Gastrocnemius medialis (tissue), 4 donors: ENCODE results near the gene ABCA6. TPM values are rescaled to one million over a fixed set of nuclear protein-coding genes. Genes with fewer than 3 reads are reported as not detected.

ENCODE experiments used
- ATAC-seq, 2 donors: fragments of 150-250 bp; one replicate each; pipeline ENCODE4 v1.9.1; 2016
- DNase-seq, 2 donors: peaks; one replicate each; pipeline ENCODE4 v3.0.0-alpha.2; 2019
- H3K27ac ChIP-seq, 4 donors: fragments of 200-600 bp; sonication (generic); 1 replicate in 1 of 4; 2 replicates in 3 of 4; pipeline ENCODE4 v1.5.1; 2016 to 2018; ENCODE audit warnings: mild to moderate bottlenecking in 2 of 4, moderate library complexity in 1 of 4
- H3K27me3 ChIP-seq, 3 donors: fragments of 200-600 bp; sonication (generic) in 2 of 3; 1 replicate in 1 of 3; 2 replicates in 2 of 3; pipeline versions ENCODE4 v1.5.1 to v1.6.0; 2016 to 2019; ENCODE audit warnings: mild to moderate bottlenecking in 1 of 3, moderate library complexity in 1 of 3
- H3K36me3 ChIP-seq, 2 donors: fragments of 200-600 bp; sonication (generic) in 1 of 2; one replicate each; pipeline ENCODE4 v1.5.1; 2017 to 2018
- H3K4me1 ChIP-seq, 2 donors: fragments of 200-600 bp; sonication (generic) in 1 of 2; one replicate each; pipeline ENCODE4 v1.5.1; 2016 to 2017; ENCODE audit warnings: mild to moderate bottlenecking in 2 of 2
- H3K4me3 ChIP-seq, 4 donors: fragments of 200-600 bp; sonication (generic) in 3 of 4; 1 replicate in 1 of 4; 2 replicates in 3 of 4; pipeline ENCODE4 v1.5.1; 2016 to 2019; ENCODE audit warnings: mild to moderate bottlenecking in 2 of 4
- H3K9me3 ChIP-seq, 3 donors: fragments of 200-600 bp; sonication (generic) in 2 of 3; 1 replicate in 1 of 3; 2 replicates in 2 of 3; pipeline ENCODE4 v1.5.1; 2016 to 2019
- POLR2A ChIP-seq, 2 donors: fragments of 450-650 bp; IDR thresholded peaks; one replicate each; pipeline ENCODE4 v1.6.1; 2017; ENCODE audit warnings: antibody characterized with exemption in 2 of 2, mild to moderate bottlenecking in 2 of 2, moderate library complexity in 2 of 2
- in situ Hi-C, 4 donors: fragments of 200-750 bp; cut with MboI; loops; one replicate each; pipeline versions ENCODE4 v1.15.0 to v1.8.0; 2017; ENCODE audit warnings: low sequenced_read_pairs in 4 of 4
- intact Hi-C: fragments of 100-400 bp; cut with DNase I; formaldehyde crosslinking; loops from one replicate; pipeline ENCODE4 v1.15.1; 2023; ENCODE audit warnings: low total_unique reads
- total RNA-seq, 4 donors: library from RNA; depleted of rRNA; stranded (reverse); fragments of >200 nt; gene quantifications; one replicate each; pipeline versions ENCODE4 v1.1.0 to v1.2.3, GENCODE V29; 2016
- TF ChIP-seq, protein P1 (sequence below), 5 experiments: fragments of 450-650 bp in 3 of 5; fragments of 200-600 bp in 2 of 5; sonication (generic) in 2 of 5; IDR thresholded peaks in 4 of 5; conservative IDR thresholded peaks in 1 of 5; 1 replicate in 4 of 5; 2 replicates in 1 of 5; pipeline ENCODE4 v1.5.1; 2016 to 2019; ENCODE audit warnings: antibody characterized with exemption in 5 of 5, mild to moderate bottlenecking in 3 of 5, moderate library complexity in 3 of 5

Gene ABCA6
- total RNA-seq, 4 donors from 2014 or later: 12.8 to 82.3 (median 15.7) TPM

GRCh38 chr17:69045646-69046045 lies 96.0 kb downstream of the ABCA6 start:
- no peak for ATAC-seq
- no peaks in the 10 kb centered on the region for H3K27me3 ChIP-seq
- no peaks in the 10 kb centered on the region for H3K9me3 ChIP-seq
- H3K36me3 ChIP-seq: peaks cover 0 to 51% of the 10 kb centered on the region in 2 donors
- H3K4me3 ChIP-seq: no peak overlapping the region
- intact Hi-C loops: no loop called here
- in situ Hi-C loops: loop anchor here in 1 of 4 donors (10.0 kb wide), 1 partner anchor 251 kb away; no protein-coding TSS in a partner anchor
- TF ChIP-seq POLR2A (IDR thresholded peaks at IDR 0.05): no peak
- TF ChIP-seq, protein P1, sequence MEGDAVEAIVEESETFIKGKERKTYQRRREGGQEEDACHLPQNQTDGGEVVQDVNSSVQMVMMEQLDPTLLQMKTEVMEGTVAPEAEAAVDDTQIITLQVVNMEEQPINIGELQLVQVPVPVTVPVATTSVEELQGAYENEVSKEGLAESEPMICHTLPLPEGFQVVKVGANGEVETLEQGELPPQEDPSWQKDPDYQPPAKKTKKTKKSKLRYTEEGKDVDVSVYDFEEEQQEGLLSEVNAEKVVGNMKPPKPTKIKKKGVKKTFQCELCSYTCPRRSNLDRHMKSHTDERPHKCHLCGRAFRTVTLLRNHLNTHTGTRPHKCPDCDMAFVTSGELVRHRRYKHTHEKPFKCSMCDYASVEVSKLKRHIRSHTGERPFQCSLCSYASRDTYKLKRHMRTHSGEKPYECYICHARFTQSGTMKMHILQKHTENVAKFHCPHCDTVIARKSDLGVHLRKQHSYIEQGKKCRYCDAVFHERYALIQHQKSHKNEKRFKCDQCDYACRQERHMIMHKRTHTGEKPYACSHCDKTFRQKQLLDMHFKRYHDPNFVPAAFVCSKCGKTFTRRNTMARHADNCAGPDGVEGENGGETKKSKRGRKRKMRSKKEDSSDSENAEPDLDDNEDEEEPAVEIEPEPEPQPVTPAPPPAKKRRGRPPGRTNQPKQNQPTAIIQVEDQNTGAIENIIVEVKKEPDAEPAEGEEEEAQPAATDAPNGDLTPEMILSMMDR (IDR thresholded peaks at IDR 0.05 in 4 of 5, conservative IDR thresholded peaks at IDR 0.05 in 1 of 5): no peak
- H3K27ac ChIP-seq: no peak overlapping the region
- no peaks in the 10 kb centered on the region for H3K4me1 ChIP-seq
- DNase-seq: no peak

- Histone ChIP-seq H3K27me3 (no peaks in the 10 kb centered on the region), H3K27ac (no peak overlapping the region), H3K4me1 (no peaks in the 10 kb centered on the region), H3K9me3 (no peaks in the 10 kb centered on the region), H3K36me3 (peaks cover 0 to 41% of the 10 kb centered on the region in 2 donors), H3K4me3 (no peak overlapping the region)
- in situ Hi-C loops (loop anchor here in 1 of 4 donors (10.0 kb wide), 1 partner anchor 250 kb away; no protein-coding TSS in a partner anchor), intact Hi-C loops (no loop called here)
- no peak for ATAC-seq
- DNase-seq: no peak
- TF ChIP-seq POLR2A (IDR thresholded peaks at IDR 0.05): no peak
- TF ChIP-seq, protein P1 (IDR thresholded peaks at IDR 0.05 in 4 of 5, conservative IDR thresholded peaks at IDR 0.05 in 1 of 5): no peak
Observed at GRCh38 chr17:69044371-69044770, 97.3 kb downstream of the ABCA6 start.

DNA sequence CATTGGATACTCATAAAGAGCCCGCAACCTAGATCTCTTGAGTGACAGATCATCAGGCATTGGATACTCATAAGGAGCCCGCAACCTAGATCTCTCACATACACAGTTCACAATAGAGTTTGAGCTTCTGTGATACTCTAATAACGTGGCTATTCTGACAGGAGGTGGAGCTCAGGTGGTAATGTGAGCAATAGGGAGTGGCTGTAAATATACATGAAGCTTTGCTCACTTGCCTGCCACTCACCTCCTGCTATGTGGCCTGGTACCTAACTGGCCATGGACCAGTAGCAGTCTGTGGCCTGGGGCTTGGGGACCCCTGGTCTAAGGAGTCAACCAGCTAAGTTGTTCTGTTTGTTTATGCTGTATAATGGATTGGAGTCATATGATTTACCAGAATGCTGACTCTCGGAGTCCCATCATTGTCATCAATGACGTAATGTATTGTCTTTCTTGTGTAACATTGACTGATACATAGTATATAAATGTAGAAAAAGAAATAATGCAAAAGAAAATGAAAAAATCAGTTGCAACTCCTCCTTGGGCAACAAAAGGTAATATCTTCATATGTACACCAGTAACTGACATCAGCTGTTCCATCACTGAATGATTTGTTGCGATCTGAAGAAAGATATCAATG lies 98.5 kb downstream of the ABCA6 start:
- H3K27me3 ChIP-seq: no peaks in the 10 kb centered on the region
- peaks cover 0 to 35% of the 10 kb centered on the region in 2 donors for H3K36me3 ChIP-seq
- DNase-seq (no peak), ATAC-seq (no peak)
- H3K9me3 ChIP-seq: no peaks in the 10 kb centered on the region
- no peaks in the 10 kb centered on the region for H3K4me1 ChIP-seq
- TF ChIP-seq, protein P1 (IDR thresholded peaks at IDR 0.05 in 4 of 5, conservative IDR thresholded peaks at IDR 0.05 in 1 of 5): no peak
- H3K27ac ChIP-seq: no peak overlapping the region
- in situ Hi-C loops (loop anchor here in 1 of 4 donors (10.0 kb wide), 1 partner anchor 248 kb away; no protein-coding TSS in a partner anchor), intact Hi-C loops (no loop called here)
- H3K4me3 ChIP-seq: no peak overlapping the region

- intact Hi-C loops: no loop called here
- H3K4me1 ChIP-seq: no peaks in the 10 kb centered on the region
- no peak overlapping the region for H3K4me3 ChIP-seq
- peaks cover 0 to 2% (median 0%) of the 10 kb centered on the region in 3 donors for H3K9me3 ChIP-seq
- H3K27ac ChIP-seq: no peak overlapping the region
- ATAC-seq (no peak), DNase-seq (no peak)
- no peak for TF ChIP-seq POLR2A (IDR thresholded peaks at IDR 0.05)
- TF ChIP-seq, protein P1 (IDR thresholded peaks at IDR 0.05 in 4 of 5, conservative IDR thresholded peaks at IDR 0.05 in 1 of 5): no peak
- H3K27me3 ChIP-seq: no peaks in the 10 kb centered on the region
- in situ Hi-C loops: loop anchor here in 1 of 4 donors (10.0 kb wide), 1 partner anchor 248 kb away; no protein-coding TSS in a partner anchor
- peaks cover 0 to 32% of the 10 kb centered on the region in 2 donors for H3K36me3 ChIP-seq
Observed at GRCh38 chr17:69042308-69042707, 99.4 kb downstream of the ABCA6 start.
